Activated B cell treated with CpG ODN at 0.5 μM for 24 hours (primary cell): ENCODE data around the gene GBA2. TPM values are rescaled to one million over a fixed set of nuclear protein-coding genes. Genes with fewer than 3 reads are reported as not detected.

Experiments
- ATAC-seq: fragments of 200-7000 bp; cut with Tn5 transposase; one replicate; pipeline ENCODE4 v1.10.0; 2021; ENCODE audit warnings: low read depth, mild to moderate bottlenecking, moderate library complexity
- CTCF ChIA-PET: fragments of 350-600 bp; sonication (Branson Sonifier 250); formaldehyde crosslinking; loops from one replicate; lab custom pipeline; 2021; ENCODE audit warnings: antibody characterized with exemption; lab: Charles Lee
- POLR2A ChIA-PET: fragments of 350-600 bp; sonication (Branson Sonifier 250); formaldehyde crosslinking; loops from one replicate; lab custom pipeline; 2021; ENCODE audit warnings: antibody characterized with exemption; lab: Charles Lee
- DNase-seq: peaks from one replicate; pipeline ENCODE4 v3.0.0; 2022
- H3K27ac Mint-ChIP-seq: one replicate; pipeline ENCODE4 v1.8.0; 2020; ENCODE audit warnings: mixed read lengths
- H3K27me3 Mint-ChIP-seq: one replicate; pipeline ENCODE4 v1.8.0; 2021; ENCODE audit warnings: mixed read lengths
- H3K36me3 Mint-ChIP-seq: one replicate; pipeline ENCODE4 v1.8.0; 2021; ENCODE audit warnings: low read depth, mixed read lengths
- H3K4me1 Mint-ChIP-seq: one replicate; pipeline ENCODE4 v1.8.0; 2021; ENCODE audit warnings: mixed read lengths
- H3K4me3 Mint-ChIP-seq: one replicate; pipeline ENCODE4 v1.8.0; 2020; ENCODE audit warnings: mild to moderate bottlenecking, mixed read lengths
- H3K9me3 Mint-ChIP-seq: one replicate; pipeline ENCODE4 v1.8.0; 2020; ENCODE audit warnings: mixed read lengths
- CTCF ChIP-seq: fragments of 200-600 bp; IDR thresholded peaks from one replicate; pipeline ENCODE4 v1.8.0; 2022; ENCODE audit warnings: antibody characterized with exemption, mild to moderate bottlenecking
- intact Hi-C: fragments of 100-400 bp; cut with micrococcal nuclease; formaldehyde crosslinking; loops from one replicate; pipeline ENCODE4 v1.15.1; 2024
- total RNA-seq: library from RNA; stranded (reverse); gene quantifications from 2 replicates; pipeline ENCODE4 v1.2.3, GENCODE V29; 2022

The GBA2 gene
- total RNA-seq, 1 donor from 2014 or later, result 104 TPM

- ChIA-PET CTCF (interaction anchor here (0.8 to 1.2 kb wide), 2 partner anchors 17 to 279 kb away, joined by 3 to 4 read pairs; no protein-coding TSS in a partner anchor), POLR2A (interaction anchor here (1.7 kb wide), 1 partner anchor 22 kb away, joined by 5 read pairs; the partner anchor contains the start of genes CREB3 and TLN1)
- DNase-seq (no peak), ATAC-seq (no peak)
- intact Hi-C loops, result no loop called here
- Mint-ChIP-seq H3K27ac (no peak overlapping the region), H3K9me3 (no peaks in the 10 kb centered on the region), H3K36me3 (peaks cover 56% of the 10 kb centered on the region), H3K4me3 (no peak overlapping the region), H3K4me1 (peaks cover 45% of the 10 kb centered on the region), H3K27me3 (no peaks in the 10 kb centered on the region)
- TF ChIP-seq CTCF, result no peak
Observed at GRCh38 chr9:35753466-35753865, 4.4 kb upstream of the GBA2 start.

- TF ChIP-seq CTCF, result no peak
- H3K4me1 Mint-ChIP-seq, result peaks cover 46% of the 10 kb centered on the region
- peaks cover 55% of the 10 kb centered on the region for H3K36me3 Mint-ChIP-seq
- H3K27me3 Mint-ChIP-seq, result no peaks in the 10 kb centered on the region
- ChIA-PET CTCF (interaction anchor here (1.2 to 6.0 kb wide), 6 partner anchors 15 to 147 kb away, joined by 3 to 51 read pairs (median 7); no protein-coding TSS in a partner anchor), POLR2A (interaction anchor here (0.5 to 6.2 kb wide), 10 partner anchors 13 to 133 kb away, joined by 3 to 67 read pairs (median 6); partner anchors contain the start of genes CCDC107, CREB3, HINT2 and RMRP)
- no peak for DNase-seq
- H3K27ac Mint-ChIP-seq, result peak overlapping the region; percentile 88
- peak overlapping the region; percentile 93 for H3K4me3 Mint-ChIP-seq
- no peak for ATAC-seq
- intact Hi-C loops, result no loop called here
- no peaks in the 10 kb centered on the region for H3K9me3 Mint-ChIP-seq
Observed at GRCh38 chr9:35750256-35750531, 1.2 kb upstream of the GBA2 start.

GRCh38 chr9:35749515-35750255 lies 657 bp upstream of the GBA2 start:
- DNase-seq (no peak), ATAC-seq (peak; percentile 47)
- Mint-ChIP-seq H3K9me3 (no peaks in the 10 kb centered on the region), H3K27me3 (no peaks in the 10 kb centered on the region), H3K36me3 (peaks cover 54% of the 10 kb centered on the region), H3K4me3 (peak overlapping the region; percentile 93), H3K4me1 (peaks cover 44% of the 10 kb centered on the region), H3K27ac (peak overlapping the region; percentile 88)
- TF ChIP-seq CTCF, result no peak
- intact Hi-C loops, result loop anchor here (1.0 to 5.0 kb wide), 6 partner anchors 8 to 145 kb away; partner anchors contain the start of genes CREB3, HINT2 and TLN1
- CTCF ChIA-PET, result interaction anchor here (0.7 to 6.0 kb wide), 10 partner anchors 11 to 146 kb away, joined by 3 to 51 read pairs (median 5); partner anchors contain the start of gene CCDC107
- POLR2A ChIA-PET, result interaction anchor here (0.5 to 6.2 kb wide), 23 partner anchors 10 to 646 kb away, joined by 3 to 67 read pairs (median 4); partner anchors contain the start of genes CCDC107, CREB3, HINT2 and RMRP

- ChIA-PET POLR2A (interaction anchor here (0.6 to 6.2 kb wide), 15 partner anchors 8 to 132 kb away, joined by 3 to 67 read pairs (median 4); partner anchors contain the start of genes CCDC107, CREB3, HINT2 and RMRP), CTCF (interaction anchor here (0.7 to 6.0 kb wide), 10 partner anchors 8 to 145 kb away, joined by 3 to 51 read pairs (median 7); no protein-coding TSS in a partner anchor)
- H3K9me3 Mint-ChIP-seq, result no peaks in the 10 kb centered on the region
- ATAC-seq (no peak), DNase-seq (no peak)
- H3K36me3 Mint-ChIP-seq, result peaks cover 57% of the 10 kb centered on the region
- intact Hi-C loops, result loop anchor here (5.0 kb wide), 1 partner anchor 101 kb away; no protein-coding TSS in a partner anchor
- H3K4me3 Mint-ChIP-seq, result peak overlapping the region; percentile 90
- peaks cover 47% of the 10 kb centered on the region for H3K4me1 Mint-ChIP-seq
- peak overlapping the region; percentile 79 for H3K27ac Mint-ChIP-seq
- H3K27me3 Mint-ChIP-seq, result no peaks in the 10 kb centered on the region
- TF ChIP-seq CTCF, result no peak
Observed at GRCh38 chr9:35748242-35748857, 678 bp downstream of the GBA2 start.
